H1 (cell line): ENCODE measurements around the gene TLE2. TPM values are rescaled to one million over a fixed set of nuclear protein-coding genes. Genes with fewer than 3 reads are reported as not detected.

ENCODE experiments used
- CTCF ChIA-PET: fragments of 300-600 bp; sonication (Branson Sonifier 250); formaldehyde crosslinking; loops from one replicate; lab custom pipeline; 2021; ENCODE audit not compliant: partially characterized antibody; lab: Charles Lee
- POLR2A ChIA-PET: fragments of 300-600 bp; sonication (Branson Sonifier 250); formaldehyde crosslinking; loops from one replicate; lab custom pipeline; 2021; ENCODE audit warnings: inconsistent platforms; ENCODE audit not compliant: partially characterized antibody; lab: Charles Lee
- DNase-seq, 2 experiments: peaks; one replicate each; pipeline versions ENCODE4 v3.0.0 to v3.0.0-alpha.2; 2010 to 2022; ENCODE audit warnings: low spot score in 2 of 2, low read depth in 1 of 2, mixed read lengths in 1 of 2
- FAIRE-seq: peaks from 2 replicates; lab custom pipeline; 2011; peaks lifted over from hg19 to GRCh38; lab: Jason Lieb, UNC
- H2AFZ ChIP-seq: 2 replicates; pipeline ENCODE4 v1.8.1; 2012; ENCODE audit warnings: low read length, inconsistent platforms
- H2AK5ac ChIP-seq: 2 replicates; pipeline ENCODE4 v1.6.1; 2013; ENCODE audit warnings: low read depth, low read length
- H2BK120ac ChIP-seq: replicated peaks from 2 replicates; pipeline ENCODE3; 2013; ENCODE audit warnings: low read depth, low read length, inconsistent platforms
- H2BK12ac ChIP-seq: 2 replicates; pipeline ENCODE4 v1.6.1; 2013; ENCODE audit warnings: low read depth, low read length
- H2BK15ac ChIP-seq: 2 replicates; pipeline ENCODE4 v1.6.1; 2013; ENCODE audit warnings: low read length
- H2BK20ac ChIP-seq: 2 replicates; pipeline ENCODE4 v1.6.1; 2013; ENCODE audit warnings: low read length
- H2BK5ac ChIP-seq: 2 replicates; pipeline ENCODE4 v1.6.1; 2013; ENCODE audit warnings: low read depth, low read length
- H3K14ac ChIP-seq: 2 replicates; pipeline ENCODE4 v1.6.1; 2013; ENCODE audit warnings: inconsistent platforms; ENCODE audit not compliant: insufficient read length
- H3K18ac ChIP-seq: 2 replicates; pipeline ENCODE4 v1.6.1; 2013; ENCODE audit warnings: low read length; ENCODE audit errors: extremely low read depth
- H3K23ac ChIP-seq: 2 replicates; pipeline ENCODE4 v1.6.1; 2013; ENCODE audit warnings: inconsistent platforms; ENCODE audit not compliant: insufficient read length
- H3K23me2 ChIP-seq: 2 replicates; pipeline ENCODE4 v1.6.1; 2013; ENCODE audit warnings: low read depth, low read length
- H3K27ac ChIP-seq: 2 replicates; pipeline ENCODE4 v1.6.1; 2011; ENCODE audit warnings: low read depth, low read length, inconsistent platforms
- H3K27me3 ChIP-seq, 4 experiments: replicated peaks in 1 of 4; 1 replicate in 1 of 4; 2 replicates in 3 of 4; pipeline versions ENCODE4 v1.6.1 to v1.8.1; 2011 to 2013; ENCODE audit warnings: low read length in 3 of 4, mild to moderate bottlenecking in 3 of 4, inconsistent platforms in 2 of 4, mixed read lengths in 2 of 4, moderate library complexity in 1 of 4; ENCODE audit not compliant: control insufficient read depth in 3 of 4, insufficient read depth in 3 of 4; ENCODE audit errors: extremely low read depth in 1 of 4
- H3K36me3 ChIP-seq, 4 experiments: 2 replicates each; pipeline versions ENCODE4 v1.6.1 to v1.8.1; 2011 to 2013; ENCODE audit warnings: mild to moderate bottlenecking in 4 of 4, low read length in 3 of 4, moderate library complexity in 2 of 4, control low read depth in 1 of 4, inconsistent platforms in 1 of 4; ENCODE audit not compliant: insufficient read depth in 4 of 4, control insufficient read depth in 2 of 4
- H3K4ac ChIP-seq: replicated peaks from 2 replicates; pipeline ENCODE3; 2013; ENCODE audit warnings: low read length, low read depth, mixed read lengths, inconsistent platforms; ENCODE audit not compliant: insufficient read length
- H3K4me1 ChIP-seq, 4 experiments: replicated peaks in 1 of 4; 1 replicate in 1 of 4; 2 replicates in 3 of 4; pipeline versions ENCODE4 v1.6.1 to v1.8.1; 2011 to 2013; ENCODE audit warnings: low read length in 3 of 4, inconsistent platforms in 2 of 4, mixed read lengths in 1 of 4; ENCODE audit not compliant: insufficient read depth in 4 of 4, control insufficient read depth in 3 of 4
- H3K4me2 ChIP-seq, 2 experiments: 2 replicates each; pipeline versions ENCODE4 v1.6.1 to v1.8.1; 2011 to 2013; ENCODE audit warnings: low read depth in 2 of 2, low read length in 2 of 2, control low read depth in 1 of 2, inconsistent platforms in 1 of 2, mild to moderate bottlenecking in 1 of 2; ENCODE audit not compliant: insufficient read depth in 1 of 2
- H3K4me3 ChIP-seq, 4 experiments: fragments of 200-600, 300-600 bp in 1 of 4; sonication (generic), shearing (Covaris generic), sonication (Bioruptor Twin) in 1 of 4; 2 replicates each; pipeline versions ENCODE4 v1.5.1 to v1.8.1; 2011 to 2016; ENCODE audit warnings: low read length in 4 of 4, low read depth in 3 of 4, control low read depth in 2 of 4, inconsistent platforms in 2 of 4, mild to moderate bottlenecking in 2 of 4, mixed read lengths in 1 of 4, moderate library complexity in 1 of 4; ENCODE audit not compliant: insufficient read depth in 2 of 4; ENCODE audit errors: extremely low read depth in 1 of 4
- H3K56ac ChIP-seq: replicated peaks from 2 replicates; pipeline ENCODE3; 2013; ENCODE audit warnings: low read depth, mild to moderate bottlenecking, mixed read lengths, low read length, inconsistent platforms; ENCODE audit not compliant: insufficient read length
- H3K79me1 ChIP-seq: 2 replicates; pipeline ENCODE4 v1.6.1; 2013; ENCODE audit warnings: low read depth, low read length, control low read depth
- H3K79me2 ChIP-seq, 2 experiments: 2 replicates each; pipeline versions ENCODE4 v1.6.1 to v1.8.1; 2012 to 2013; ENCODE audit warnings: low read length in 2 of 2, mild to moderate bottlenecking in 2 of 2, inconsistent platforms in 1 of 2; ENCODE audit not compliant: insufficient read depth in 2 of 2, control insufficient read depth in 1 of 2
- H3K9ac ChIP-seq, 4 experiments: replicated peaks in 1 of 4; 1 replicate in 1 of 4; 2 replicates in 3 of 4; pipeline versions ENCODE4 v1.6.1 to v1.8.1; 2011 to 2013; ENCODE audit warnings: low read depth in 3 of 4, low read length in 3 of 4, control low read depth in 2 of 4, mild to moderate bottlenecking in 2 of 4, moderate library complexity in 2 of 4, inconsistent platforms in 1 of 4; ENCODE audit errors: extremely low read depth in 1 of 4
- H3K9me3 ChIP-seq, 2 experiments: 2 replicates each; pipeline versions ENCODE4 v1.6.1 to v1.8.1; 2012 to 2013; ENCODE audit warnings: mild to moderate bottlenecking in 2 of 2, moderate library complexity in 2 of 2, control low read depth in 1 of 2, inconsistent platforms in 1 of 2, low read depth in 1 of 2, low read length in 1 of 2, mixed read lengths in 1 of 2; ENCODE audit not compliant: insufficient read depth in 2 of 2
- H4K20me1 ChIP-seq, 2 experiments: replicated peaks in 1 of 2; 2 replicates each; pipeline versions ENCODE3 to v1.8.1; 2011 to 2013; ENCODE audit warnings: inconsistent platforms in 2 of 2, low read length in 2 of 2, mild to moderate bottlenecking in 1 of 2; ENCODE audit not compliant: insufficient read depth in 2 of 2, control insufficient read depth in 1 of 2
- H4K5ac ChIP-seq: 2 replicates; pipeline ENCODE4 v1.6.1; 2013; ENCODE audit warnings: low read length, low read depth, mixed read lengths, inconsistent platforms; ENCODE audit not compliant: insufficient read length
- H4K8ac ChIP-seq: 2 replicates; pipeline ENCODE4 v1.8.0; 2013; ENCODE audit warnings: mild to moderate bottlenecking, moderate library complexity, low read length, inconsistent platforms; ENCODE audit not compliant: insufficient read depth; ENCODE audit errors: extremely low read depth
- H4K91ac ChIP-seq: replicated peaks from 2 replicates; pipeline ENCODE3; 2013; ENCODE audit warnings: low read length, mixed read lengths, inconsistent platforms; ENCODE audit not compliant: insufficient read length
- BACH1 ChIP-seq: IDR thresholded peaks from 2 replicates; pipeline ENCODE4 v1.6.1; 2012; ENCODE audit warnings: low read length, improper control_type of control experiment
- BRCA1 ChIP-seq: IDR thresholded peaks from 2 replicates; pipeline ENCODE4 v1.6.1; 2012; ENCODE audit warnings: low read depth, low read length, improper control_type of control experiment
- GABPA ChIP-seq: IDR thresholded peaks from 2 replicates; pipeline ENCODE4 v1.6.1; 2011; ENCODE audit warnings: mild to moderate bottlenecking, low read length, moderate library complexity, borderline replicate concordance; ENCODE audit not compliant: insufficient read depth
- JUN ChIP-seq: IDR thresholded peaks from 2 replicates; pipeline ENCODE4 v1.6.1; 2011; ENCODE audit warnings: low read depth, mild to moderate bottlenecking, improper control_type of control experiment, low read length
- RBBP5 ChIP-seq: IDR thresholded peaks from 2 replicates; pipeline ENCODE4 v1.7.1; 2012; ENCODE audit warnings: low read depth, mild to moderate bottlenecking, inconsistent platforms, low read length, moderate library complexity, borderline replicate concordance
- SIX5 ChIP-seq: IDR thresholded peaks from 2 replicates; pipeline ENCODE4 v1.6.1; 2011; ENCODE audit warnings: mild to moderate bottlenecking, low read depth, low read length
- SUZ12 ChIP-seq: fragments of 200-600 bp; sonication (generic); IDR thresholded peaks from 2 replicates; pipeline ENCODE4 v1.6.1; 2012; ENCODE audit warnings: mild to moderate bottlenecking, inconsistent platforms, low read length, moderate library complexity, mixed read lengths
- ZNF274 ChIP-seq: IDR thresholded peaks from 2 replicates; pipeline ENCODE4 v1.7.0; 2012; ENCODE audit warnings: low read length, borderline replicate concordance; ENCODE audit errors: extremely low read depth
- WGBS, 2 experiments: shearing (Covaris generic) in 1 of 2; methylation state at CpG; one replicate each; pipeline versions ENCODE4 v1.1.6 to v1.1.7; 2013 to 2015; ENCODE audit warnings: low lambda C conversion rate in 2 of 2, mixed read lengths in 2 of 2, inconsistent platforms in 1 of 2, low coverage in 1 of 2, missing lambda C conversion rate in 1 of 2; ENCODE audit not compliant: insufficient replicate concordance in 2 of 2, insufficient coverage in 1 of 2, insufficient read length in 1 of 2; ENCODE audit errors: extremely low coverage in 1 of 2, missing lambda C conversion rate in 1 of 2; 5-methylcytosine and 5-hydroxymethylcytosine counted together
- long read RNA-seq, 2 experiments: library from RNA in 1 of 2; library from capped mRNA in 1 of 2; stranded (forward); transcript quantifications; one replicate each; pipeline ENCODE4 v2.0.0, GENCODE V29; 2021; ENCODE audit warnings: inconsistent platforms in 1 of 2
- polyA minus RNA-seq, 3 experiments: library from RNA; depleted of rRNA, polyadenylated mRNA; stranded (reverse); fragments of >200 nt; gene quantifications; 1 replicate in 2 of 3; 2 replicates in 1 of 3; pipeline ENCODE4 v1.2.3, GENCODE V29; 2011
- polyA plus RNA-seq, 7 experiments: library from polyadenylated mRNA; depleted of rRNA in 3 of 7; stranded (reverse) in 5 of 7; unstranded in 2 of 7; fragments of >200 nt in 5 of 7; fragments of 200-250 nt in 2 of 7; gene quantifications; 1 replicate in 5 of 7; 2 replicates in 1 of 7; 4 replicates in 1 of 7; pipeline versions ENCODE4 v1.2.1 to v1.2.3, GENCODE V29; 2011 to 2013; ENCODE audit warnings: missing spikeins in 2 of 7, mixed read lengths in 2 of 7
- total RNA-seq: library from RNA; stranded (reverse); fragmentation: NEBNext Ultra II Directional; extraction: Animal tissue kit (Norgen Biotek cat#: 25700); gene quantifications from 2 replicates; pipeline ENCODE4 v1.2.1, GENCODE V29; 2021
- TF ChIP-seq, protein P1 (sequence below): IDR thresholded peaks from 2 replicates; pipeline ENCODE4 v1.6.1; 2012; ENCODE audit warnings: inconsistent platforms

Gene TLE2
- total RNA-seq (11.5 and 12.5 TPM in 2 replicates), polyA plus RNA-seq (2011; rRNA removed) (8.0 and 12.7 TPM in 2 replicates), polyA minus RNA-seq (2011; rRNA and poly(A)+ RNA removed) (2.6 and 3.4 TPM in 2 replicates)
- 8.4 TPM for polyA plus RNA-seq (2011; cell fraction: cytosol; rRNA removed)
- 24.8 TPM for polyA plus RNA-seq (2011; cell fraction: nucleus; rRNA removed)
- polyA plus RNA-seq (2012, experiment 1 of 2), result 7.6 to 12.3 TPM (median 10.7 TPM) in 4 replicates
- polyA plus RNA-seq (2012, experiment 2 of 2), result 8.3 TPM
- polyA plus RNA-seq (2013, experiment 1 of 2), result 19.4 TPM
- polyA plus RNA-seq (2013, experiment 2 of 2), result 19.1 TPM
- 6.7 TPM for polyA minus RNA-seq (2011; cell fraction: cytosol; rRNA and poly(A)+ RNA removed)
- polyA minus RNA-seq (2011; cell fraction: nucleus; rRNA and poly(A)+ RNA removed), result 6.8 TPM
- long read RNA-seq, experiment 1, partial matches to known transcripts, result 6 of 17 reads
- long read RNA-seq, experiment 1, other reads (novel, unspliced or antisense), result 8 of 17 reads
- long read RNA-seq, experiment 2, partial matches to known transcripts, result 1 of 1 reads
- long read RNA-seq, experiment 2, other reads (novel, unspliced or antisense), result 0 of 1 reads

DNA sequence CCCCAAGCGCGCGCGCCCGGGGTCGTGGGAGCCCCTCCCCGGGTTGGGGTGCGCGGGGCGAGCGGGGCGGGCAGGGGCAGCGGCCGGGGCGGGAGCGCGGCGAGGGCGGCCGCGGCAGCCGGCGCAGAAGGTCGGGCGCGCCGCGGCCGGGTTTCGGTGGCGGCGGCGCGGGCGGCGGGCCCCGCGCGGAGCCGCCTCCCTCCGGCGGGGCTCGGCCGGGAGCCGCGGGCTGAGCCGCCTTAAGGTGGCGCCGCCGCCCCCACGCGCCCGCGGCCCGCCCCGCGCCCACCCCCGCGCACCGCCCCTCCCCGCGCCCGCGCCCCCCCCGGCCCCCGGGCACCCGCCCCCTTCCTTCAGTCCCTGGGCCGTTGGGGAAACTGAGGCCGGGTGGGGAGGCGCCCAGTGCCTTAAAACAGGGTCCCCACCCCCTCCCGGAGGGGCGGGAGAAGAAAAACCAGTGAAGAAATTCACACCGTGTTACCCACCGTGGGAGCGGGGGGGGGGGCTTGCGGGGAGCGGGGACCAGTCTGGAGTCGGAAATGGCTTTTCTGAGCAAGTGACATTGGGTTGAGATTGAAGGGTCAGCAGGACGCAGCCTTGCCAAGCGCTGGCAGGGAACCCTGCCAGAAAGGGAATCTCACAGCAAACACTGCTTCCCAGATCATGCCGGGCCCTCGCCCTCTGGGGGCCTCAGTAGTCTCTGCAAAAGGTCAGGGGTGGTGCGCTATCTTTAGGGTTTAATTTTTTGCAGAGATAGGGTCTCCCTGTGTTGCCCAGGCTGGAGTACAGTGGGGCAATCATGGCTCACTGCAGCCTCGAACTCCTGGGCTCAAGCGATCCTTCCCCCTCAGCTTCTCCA, at the start of gene TLE2:
Gene TLE2 (minus strand): TSS at position 216 of the 859 bp plus-strand sequence. CDS start 376 bp downstream, outside the sequence.
- no peaks in the 10 kb centered on the region for H3K36me3 ChIP-seq
- no peak within 1 kb of the TSS for H2BK15ac ChIP-seq
- H3K79me1 ChIP-seq, result no peaks in the 10 kb centered on the region
- H3K27ac ChIP-seq, result no peak within 1 kb of the TSS
- H3K56ac ChIP-seq, result no peak within 1 kb of the TSS
- H4K20me1 ChIP-seq, result peaks cover 0 to 4% of the 10 kb centered on the region in 2 experiments
- H4K5ac ChIP-seq, result no peak within 1 kb of the TSS
- FAIRE-seq (no peak), DNase-seq (no peak)
- H3K4me1 ChIP-seq, result peaks cover 0 to 18% (median 13%) of the 10 kb centered on the region in 4 experiments; a peak in 6 of 7 replicates
- peaks cover 9% of the 10 kb centered on the region; the same call in 1 of the 2 replicates for H3K23me2 ChIP-seq
- no peak within 1 kb of the TSS for H2BK12ac ChIP-seq
- H3K14ac ChIP-seq, result no peak within 1 kb of the TSS
- no peak within 1 kb of the TSS for H3K23ac ChIP-seq
- CTCF ChIA-PET, result interaction anchor here (1.4 to 2.9 kb wide), 2 partner anchors 66 to 67 kb away, joined by 3 to 8 read pairs; no protein-coding TSS in a partner anchor
- no peak within 1 kb of the TSS; the same call in 1 of the 2 replicates for H2AK5ac ChIP-seq
- H2BK5ac ChIP-seq, result no peak within 1 kb of the TSS
- no peak within 1 kb of the TSS; the same call in none of the 2 replicates for H4K8ac ChIP-seq
- peak within 1 kb of the TSS; percentile 57 to 63 for H3K4me2 ChIP-seq
- no peak within 1 kb of the TSS for H2BK20ac ChIP-seq
- no peak within 1 kb of the TSS for H2AFZ ChIP-seq
- H3K4me3 ChIP-seq, result peak within 1 kb of the TSS; percentile 32 to 71 (median 37)
- no peak within 1 kb of the TSS for H4K91ac ChIP-seq
- no peaks in the 10 kb centered on the region for H3K9me3 ChIP-seq
- H3K4ac ChIP-seq, result peak within 1 kb of the TSS; percentile 44
- no peaks in the 10 kb centered on the region for H3K79me2 ChIP-seq
- no peak within 1 kb of the TSS for H2BK120ac ChIP-seq
- WGBS, 2 experiments, result 21% methylated on average over 3 of the region's 85 CpGs; no CpG with 5 or more reads in 1 of the 2 experiments
- H3K27me3 ChIP-seq, result peaks cover 13 to 66% (median 51%) of the 10 kb centered on the region in 4 experiments
- no peak within 1 kb of the TSS for H3K9ac ChIP-seq
- POLR2A ChIA-PET, result interaction anchor here (1.0 to 1.1 kb wide), 2 partner anchors 43 to 56 kb away, joined by 3 read pairs; no protein-coding TSS in a partner anchor
- H3K18ac ChIP-seq, result peak within 1 kb of the TSS; percentile 83
- TF ChIP-seq GABPA (no peak), JUN (no peak), BRCA1 (no peak), SUZ12 (no peak), RBBP5 (no peak), SIX5 (no peak), BACH1 (no peak), ZNF274 (no peak)
- TF ChIP-seq, protein P1, sequence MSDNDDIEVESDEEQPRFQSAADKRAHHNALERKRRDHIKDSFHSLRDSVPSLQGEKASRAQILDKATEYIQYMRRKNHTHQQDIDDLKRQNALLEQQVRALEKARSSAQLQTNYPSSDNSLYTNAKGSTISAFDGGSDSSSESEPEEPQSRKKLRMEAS, result no peak
